Right atrium auricular region (tissue), 2 donors: ENCODE results near the gene MEGF8. TPM values are rescaled to one million over a fixed set of nuclear protein-coding genes. Genes with fewer than 3 reads are reported as not detected.

Experiments used
- DNase-seq: peaks from one replicate; pipeline ENCODE4 v3.0.0-alpha.2; 2019; ENCODE audit warnings: low spot score
- H3K27ac ChIP-seq, 2 donors: fragments of 200-600 bp; sonication (generic); 1 replicate in 1 of 2; 2 replicates in 1 of 2; pipeline ENCODE4 v1.5.1; 2016 to 2019
- H3K27me3 ChIP-seq, 2 donors: fragments of 200-600 bp; sonication (generic); one replicate each; pipeline versions ENCODE4 v1.5.1 to v1.6.0; 2017 to 2019
- H3K36me3 ChIP-seq: fragments of 200-600 bp; sonication (generic); one replicate; pipeline ENCODE4 v1.5.1; 2016
- H3K4me1 ChIP-seq, 2 donors: fragments of 200-600 bp; sonication (generic); one replicate each; pipeline versions ENCODE4 v1.5.1 to v1.6.0; 2017 to 2019
- H3K4me3 ChIP-seq, 2 donors: fragments of 200-600 bp; sonication (generic); 1 replicate in 1 of 2; 2 replicates in 1 of 2; pipeline ENCODE4 v1.5.1; 2017 to 2019; ENCODE audit warnings: mild to moderate bottlenecking in 1 of 2, moderate library complexity in 1 of 2
- H3K9me3 ChIP-seq, 2 donors: fragments of 200-600 bp; sonication (generic); one replicate each; pipeline ENCODE4 v1.5.1; 2019
- CTCF ChIP-seq, 2 donors: fragments of 200-600 bp; sonication (generic); IDR thresholded peaks; one replicate each; pipeline ENCODE4 v1.5.1; 2019; ENCODE audit warnings: antibody characterized with exemption in 2 of 2
- total RNA-seq, 2 donors: library from RNA; depleted of rRNA; stranded (reverse); fragments of >200 nt; gene quantifications; one replicate each; pipeline ENCODE4 v1.1.0, GENCODE V29; 2016

MEGF8 gene
- total RNA-seq, 2 donors from 2014 or later: 24.3 to 31.2 TPM

GRCh38 chr19:42409477-42409876 lies 84.0 kb downstream of the MEGF8 start:
- TF ChIP-seq CTCF (IDR thresholded peaks at IDR 0.05): no peak
- no peaks in the 10 kb centered on the region for H3K9me3 ChIP-seq
- no peak for DNase-seq
- H3K27ac ChIP-seq: peak overlapping the region in 1 of 2 donors; percentile 2
- no peaks in the 10 kb centered on the region for H3K36me3 ChIP-seq
- H3K27me3 ChIP-seq: no peaks in the 10 kb centered on the region
- H3K4me3 ChIP-seq: no peak overlapping the region
- H3K4me1 ChIP-seq: peaks cover 0 to 18% of the 10 kb centered on the region in 2 donors

GRCh38 chr19:42410371-42410770 lies 84.9 kb downstream of the MEGF8 start:
- Histone ChIP-seq H3K4me3 (no peak overlapping the region), H3K36me3 (no peaks in the 10 kb centered on the region), H3K4me1 (peaks cover 0 to 18% of the 10 kb centered on the region in 2 donors), H3K9me3 (no peaks in the 10 kb centered on the region), H3K27me3 (no peaks in the 10 kb centered on the region), H3K27ac (no peak overlapping the region)
- no peak for DNase-seq
- no peak for TF ChIP-seq CTCF (IDR thresholded peaks at IDR 0.05)

GRCh38 chr19:42411581-42412178 lies 86.2 kb downstream of the MEGF8 start:
- Histone ChIP-seq H3K27ac (no peak overlapping the region), H3K4me1 (peaks cover 0 to 18% of the 10 kb centered on the region in 2 donors), H3K9me3 (no peaks in the 10 kb centered on the region), H3K27me3 (no peaks in the 10 kb centered on the region), H3K4me3 (no peak overlapping the region), H3K36me3 (no peaks in the 10 kb centered on the region)
- DNase-seq: no peak
- TF ChIP-seq CTCF (IDR thresholded peaks at IDR 0.05): no peak

- no peak for TF ChIP-seq CTCF (IDR thresholded peaks at IDR 0.05)
- no peak overlapping the region for H3K27ac ChIP-seq
- no peak for DNase-seq
These were observed 86.8 kb downstream of the MEGF8 start for GRCh38 chr19:42412227-42412626.

GRCh38 chr19:42412661-42413076 lies 87.2 kb downstream of the MEGF8 start:
- no peaks in the 10 kb centered on the region for H3K9me3 ChIP-seq
- no peak overlapping the region for H3K4me3 ChIP-seq
- H3K27ac ChIP-seq: no peak overlapping the region
- peaks cover 0 to 18% of the 10 kb centered on the region in 2 donors for H3K4me1 ChIP-seq
- no peaks in the 10 kb centered on the region for H3K36me3 ChIP-seq
- no peak for TF ChIP-seq CTCF (IDR thresholded peaks at IDR 0.05)
- no peaks in the 10 kb centered on the region for H3K27me3 ChIP-seq
- no peak for DNase-seq

More at GRCh38 chr19:42412227-42412626, 86.8 kb downstream of the MEGF8 start:
- Histone ChIP-seq H3K4me1 (peaks cover 0 to 18% of the 10 kb centered on the region in 2 donors), H3K36me3 (no peaks in the 10 kb centered on the region), H3K27me3 (no peaks in the 10 kb centered on the region), H3K9me3 (no peaks in the 10 kb centered on the region), H3K4me3 (no peak overlapping the region)

GRCh38 chr19:42419309-42419708 lies 93.9 kb downstream of the MEGF8 start:
- peak overlapping the region in 1 of 2 donors; percentile 35 for H3K27ac ChIP-seq
- H3K4me3 ChIP-seq: peak overlapping the region; percentile 2 to 10
- no peaks in the 10 kb centered on the region for H3K36me3 ChIP-seq
- H3K9me3 ChIP-seq: no peaks in the 10 kb centered on the region
- peaks cover 0 to 45% of the 10 kb centered on the region in 2 donors for H3K4me1 ChIP-seq
- TF ChIP-seq CTCF (IDR thresholded peaks at IDR 0.05): no peak
- no peak for DNase-seq
- no peaks in the 10 kb centered on the region for H3K27me3 ChIP-seq
